BJ (cell line): Measurements from ENCODE around the gene ITGA5. TPM values are rescaled to one million over a fixed set of nuclear protein-coding genes. Genes with fewer than 3 reads are reported as not detected.
"Not testable (repeated sequence)": the region's sequence is repeated elsewhere in the genome, so short reads cannot be mapped to it uniquely, and the experiment has no call there.

ENCODE experiments used
- CTCF ChIA-PET: fragments of 350-600 bp; formaldehyde crosslinking; extraction: SDS; loops from one replicate; lab custom pipeline; 2021; ENCODE audit warnings: antibody characterized with exemption, inconsistent platforms; lab: Yijun Ruan, JAX
- POLR2A ChIA-PET: fragments of 300-600 bp; sonication (Branson Sonifier 250); formaldehyde crosslinking; extraction: SDS; loops from one replicate; lab custom pipeline; 2021; ENCODE audit warnings: antibody characterized with exemption; lab: Charles Lee
- DNase-seq: peaks from one replicate; pipeline ENCODE4 v3.0.0-alpha.2; 2011; ENCODE audit warnings: low read depth
- H3K27me3 ChIP-seq: 2 replicates; pipeline ENCODE4 v1.6.0; 2011; ENCODE audit warnings: low read length; ENCODE audit not compliant: control insufficient read depth, insufficient read depth
- H3K36me3 ChIP-seq: 2 replicates; pipeline ENCODE4 v1.5.1; 2011; ENCODE audit warnings: low read length; ENCODE audit not compliant: control insufficient read depth, insufficient read depth
- H3K4me3 ChIP-seq: 2 replicates; pipeline ENCODE4 v1.5.1; 2011; ENCODE audit warnings: low read depth, mild to moderate bottlenecking, control low read depth, low read length
- polyA plus RNA-seq: library from polyadenylated mRNA; depleted of rRNA; stranded (reverse); fragments of >200 nt; gene quantifications from 2 replicates; pipeline ENCODE4 v1.2.3, GENCODE V29; 2011
- TF ChIP-seq, protein P1 (sequence below): IDR thresholded peaks from 2 replicates; pipeline ENCODE4 v1.5.1; 2011; ENCODE audit warnings: low read depth, mild to moderate bottlenecking, control low read depth, inconsistent platforms, low read length, moderate library complexity; ENCODE audit not compliant: insufficient read depth

The ITGA5 gene
- polyA plus RNA-seq, 1 experiment = 375 TPM

DNA sequence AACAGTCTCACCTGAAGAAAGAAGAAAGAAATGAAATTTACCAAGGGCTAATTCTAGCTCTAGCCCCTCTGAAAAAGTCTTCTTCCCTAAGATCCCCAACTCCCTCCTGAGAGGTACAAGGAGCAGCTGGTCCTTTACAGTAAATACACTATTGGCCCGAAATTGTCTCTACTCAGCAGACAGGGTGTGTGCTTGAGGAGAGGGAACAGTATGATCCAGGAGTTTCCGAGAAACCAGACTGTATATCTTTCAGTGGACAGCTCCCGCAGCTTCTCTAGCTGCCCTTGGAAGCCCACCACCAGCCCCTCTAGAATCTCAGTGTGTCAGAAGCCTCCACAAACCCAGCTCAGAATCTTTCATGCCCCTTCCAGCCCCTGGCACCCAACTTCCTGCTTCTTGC, 62.8 kb downstream of the ITGA5 start:
- no peaks in the 10 kb centered on the region for H3K36me3 ChIP-seq
- no peak overlapping the region for H3K4me3 ChIP-seq
- ChIA-PET POLR2A (no interaction called here), CTCF (interaction anchor here (0.6 to 9.2 kb wide), 8 partner anchors 12 to 137 kb away, joined by 3 to 114 read pairs (median 6); no protein-coding TSS in a partner anchor)
- TF ChIP-seq, protein P1, sequence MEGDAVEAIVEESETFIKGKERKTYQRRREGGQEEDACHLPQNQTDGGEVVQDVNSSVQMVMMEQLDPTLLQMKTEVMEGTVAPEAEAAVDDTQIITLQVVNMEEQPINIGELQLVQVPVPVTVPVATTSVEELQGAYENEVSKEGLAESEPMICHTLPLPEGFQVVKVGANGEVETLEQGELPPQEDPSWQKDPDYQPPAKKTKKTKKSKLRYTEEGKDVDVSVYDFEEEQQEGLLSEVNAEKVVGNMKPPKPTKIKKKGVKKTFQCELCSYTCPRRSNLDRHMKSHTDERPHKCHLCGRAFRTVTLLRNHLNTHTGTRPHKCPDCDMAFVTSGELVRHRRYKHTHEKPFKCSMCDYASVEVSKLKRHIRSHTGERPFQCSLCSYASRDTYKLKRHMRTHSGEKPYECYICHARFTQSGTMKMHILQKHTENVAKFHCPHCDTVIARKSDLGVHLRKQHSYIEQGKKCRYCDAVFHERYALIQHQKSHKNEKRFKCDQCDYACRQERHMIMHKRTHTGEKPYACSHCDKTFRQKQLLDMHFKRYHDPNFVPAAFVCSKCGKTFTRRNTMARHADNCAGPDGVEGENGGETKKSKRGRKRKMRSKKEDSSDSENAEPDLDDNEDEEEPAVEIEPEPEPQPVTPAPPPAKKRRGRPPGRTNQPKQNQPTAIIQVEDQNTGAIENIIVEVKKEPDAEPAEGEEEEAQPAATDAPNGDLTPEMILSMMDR = no peak
- no peaks in the 10 kb centered on the region for H3K27me3 ChIP-seq
- DNase-seq = no peak

DNA sequence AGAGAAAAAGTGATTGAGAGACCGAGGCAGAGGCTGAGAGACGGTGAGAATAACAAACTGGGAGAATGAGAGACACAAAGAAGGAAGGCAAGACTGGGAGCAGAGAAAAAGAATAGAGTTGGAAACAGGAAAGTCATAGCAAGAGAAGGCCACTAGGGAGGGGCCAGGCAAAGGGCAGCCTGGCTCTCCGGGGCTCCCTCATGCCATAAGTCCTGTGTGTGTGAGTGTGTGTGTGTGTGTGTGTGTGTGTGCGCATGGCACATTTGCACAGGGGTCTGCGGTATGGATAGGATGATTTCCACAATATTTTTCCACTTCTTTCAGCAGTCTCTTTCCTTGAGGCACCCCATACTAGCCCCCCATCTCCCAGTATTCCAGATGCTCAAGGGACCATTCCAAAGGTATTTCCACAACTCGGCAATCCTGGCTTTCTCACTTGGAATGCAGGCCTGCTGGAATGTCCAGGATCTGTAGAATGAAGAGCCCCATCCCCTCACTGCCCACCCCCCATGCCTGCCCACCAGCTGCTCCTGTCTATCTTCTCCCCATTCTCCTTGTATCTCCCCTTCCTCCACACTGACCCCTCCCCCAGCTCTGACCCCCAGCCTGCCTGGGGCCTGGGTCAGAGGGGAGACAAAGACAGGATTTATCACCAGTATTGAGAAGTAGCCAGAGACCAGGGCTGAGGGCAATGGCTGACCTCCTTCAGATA, 63.8 kb downstream of the ITGA5 start:
- POLR2A ChIA-PET = no interaction called here
- CTCF ChIA-PET = interaction anchor here (0.8 to 9.2 kb wide), 4 partner anchors 13 to 136 kb away, joined by 3 to 114 read pairs (median 45); no protein-coding TSS in a partner anchor
- Histone ChIP-seq H3K4me3 (no peak overlapping the region), H3K36me3 (peaks cover 2% of the 10 kb centered on the region; the same call in 1 of the 2 replicates), H3K27me3 (no peaks in the 10 kb centered on the region)
- TF ChIP-seq, protein P1 = no peak
- DNase-seq = no peak

DNA sequence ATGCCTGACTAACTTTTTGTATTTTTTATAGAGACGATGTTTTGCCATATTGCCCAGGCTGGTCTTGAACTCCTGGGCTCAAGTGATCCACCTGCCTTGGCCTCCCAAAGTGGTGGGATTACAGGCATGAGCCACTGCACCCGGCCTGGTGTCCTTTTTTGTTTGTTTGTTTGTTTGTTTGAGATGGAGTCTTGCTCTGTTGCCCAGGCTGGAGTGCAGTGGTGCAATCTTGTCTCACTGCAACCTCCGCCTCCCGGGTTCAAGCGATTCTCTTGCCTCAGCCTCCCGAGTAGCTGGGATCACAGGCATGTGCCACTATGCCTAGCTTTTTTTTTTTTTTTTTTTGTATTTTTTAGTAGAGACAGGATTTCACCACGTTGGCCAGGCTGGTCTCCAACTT, 64.8 kb downstream of the ITGA5 start:
- H3K4me3 ChIP-seq, POLR2A ChIA-PET, H3K27me3 ChIP-seq, DNase-seq, H3K36me3 ChIP-seq: not testable (repeated sequence)
- CTCF ChIA-PET = interaction anchor here (1.5 kb wide), 1 partner anchor 25 kb away, joined by 4 read pairs; no protein-coding TSS in a partner anchor

DNA sequence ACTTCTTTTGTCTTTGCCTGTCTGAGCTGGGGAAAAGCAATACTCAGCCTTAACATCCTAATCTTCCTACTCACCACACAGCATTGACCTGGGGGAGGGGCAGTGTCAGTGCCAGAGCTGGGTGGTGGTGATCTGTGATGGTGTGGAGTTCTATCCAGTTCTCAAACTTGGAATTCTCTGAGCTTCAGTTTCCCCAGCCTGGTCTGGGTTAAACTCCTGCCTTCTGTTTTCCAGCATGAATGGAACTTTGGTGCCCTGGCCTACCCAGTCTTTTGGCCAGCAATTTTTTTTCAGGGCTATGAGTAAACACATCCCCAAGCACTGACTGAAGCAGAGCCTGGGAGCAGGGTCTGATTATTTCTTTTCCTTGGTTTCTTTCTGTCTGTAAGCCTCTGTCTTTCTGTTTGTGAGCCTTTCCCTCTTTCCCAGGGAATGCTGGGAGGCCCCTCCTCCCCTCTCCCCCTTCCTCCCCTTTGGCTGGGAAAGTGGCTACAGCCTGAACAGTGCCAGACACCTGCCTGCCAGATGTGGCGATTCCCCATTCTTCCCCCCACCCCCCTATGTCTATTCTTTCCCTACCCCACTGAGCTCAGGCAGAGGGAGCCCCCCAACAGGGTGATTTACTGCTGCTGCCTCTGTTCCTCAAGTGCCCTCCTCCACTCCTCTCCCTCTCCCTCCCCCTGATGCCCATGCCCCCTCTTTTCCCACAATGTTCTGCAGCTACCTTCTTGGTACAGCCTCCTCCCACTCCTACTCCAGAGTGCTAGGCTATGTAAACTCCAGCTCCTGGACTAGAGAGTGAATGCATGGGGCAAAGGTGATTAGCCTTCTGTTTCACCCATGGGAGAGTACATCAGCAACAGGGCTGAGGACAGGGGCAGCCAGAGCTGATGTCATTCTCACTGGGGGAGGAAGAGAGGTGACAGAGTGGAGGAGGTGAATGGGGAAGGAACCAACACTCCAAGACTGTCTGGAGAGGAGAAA, 65.9 kb downstream of the ITGA5 start:
- DNase-seq = no peak
- H3K36me3 ChIP-seq = peaks cover 11% of the 10 kb centered on the region
- no peak overlapping the region for H3K4me3 ChIP-seq
- TF ChIP-seq, protein P1 = no peak
- ChIA-PET CTCF (interaction anchor here (0.6 to 4.1 kb wide), 13 partner anchors 9 to 138 kb away, joined by 3 to 28 read pairs (median 4); no protein-coding TSS in a partner anchor), POLR2A (interaction anchor here (0.7 to 1.0 kb wide), 2 partner anchors 31 to 60 kb away, joined by 3 read pairs; partner anchors contain the start of gene ZNF385A)
- no peaks in the 10 kb centered on the region for H3K27me3 ChIP-seq

DNA sequence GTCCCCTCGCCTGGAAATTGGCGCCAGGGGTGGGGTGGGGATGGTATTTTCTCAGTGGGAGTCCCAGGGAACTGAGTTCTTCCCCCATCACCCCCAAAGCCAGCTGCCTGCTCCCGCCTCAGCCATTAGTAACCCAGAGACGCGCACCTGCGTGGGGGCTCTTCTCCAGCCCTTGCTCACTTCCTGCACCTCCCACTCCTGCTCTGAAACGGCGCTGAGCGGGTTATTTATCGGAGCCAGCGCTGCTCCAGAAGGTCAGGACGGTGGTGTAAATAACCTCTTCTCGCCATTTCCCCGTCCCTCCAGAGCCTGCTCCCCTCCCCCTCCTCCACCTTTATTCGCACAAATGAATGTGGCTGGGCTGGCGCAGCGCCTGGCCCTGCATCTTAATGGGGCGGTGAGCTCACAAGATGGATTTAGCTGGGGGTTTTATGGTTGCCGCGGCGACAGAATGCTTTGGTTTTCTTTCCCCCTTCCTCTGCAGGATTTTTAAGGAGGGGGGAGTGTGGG, 67.0 kb downstream of the ITGA5 start:
- Histone ChIP-seq H3K4me3 (peak overlapping the region; percentile 10; the same call in 1 of the 2 replicates), H3K27me3 (no peaks in the 10 kb centered on the region), H3K36me3 (peaks cover 15% of the 10 kb centered on the region)
- DNase-seq = no peak
- TF ChIP-seq, protein P1 = no peak
- POLR2A ChIA-PET = interaction anchor here (0.7 kb wide), 1 partner anchor 32 kb away, joined by 3 read pairs; the partner anchor contains the start of gene ZNF385A
- CTCF ChIA-PET = interaction anchor here (0.6 to 4.1 kb wide), 9 partner anchors 10 to 101 kb away, joined by 3 to 28 read pairs (median 4); partner anchors contain the start of gene COPZ1
